ENCODE measurements around the gene AKAIN1.

AKAIN1 gene, protein sequence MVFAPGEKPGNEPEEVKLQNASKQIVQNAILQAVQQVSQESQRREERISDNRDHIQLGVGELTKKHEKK

GRCh38 chr18:5197032-5197434, at the start of gene AKAIN1:
AKAIN1 (minus strand) TSS chr18:5197257; CDS start chr18:5197053, 204 bp downstream.
- DNase-seq, result no peak

DNA sequence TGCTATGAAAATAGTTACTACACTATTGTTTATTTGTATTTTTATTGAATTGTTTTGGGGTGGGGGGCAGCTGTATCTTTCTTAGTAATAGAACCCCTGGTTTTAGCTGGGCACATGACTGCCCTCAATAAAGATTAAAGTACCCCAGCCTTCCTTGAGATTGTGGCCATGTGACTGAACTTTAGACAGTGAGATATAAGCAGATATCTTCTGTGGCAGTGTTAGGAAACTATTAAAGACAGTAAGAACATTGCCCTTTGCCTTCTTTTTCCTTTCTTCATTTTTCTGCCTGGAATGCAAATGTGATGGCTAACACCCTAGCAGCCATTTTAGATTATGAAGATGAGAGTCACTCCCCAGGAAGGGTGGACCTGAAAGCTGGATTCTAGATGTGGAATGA, 47.9 kb upstream of the AKAIN1 start:
- no peak for DNase-seq

DNA sequence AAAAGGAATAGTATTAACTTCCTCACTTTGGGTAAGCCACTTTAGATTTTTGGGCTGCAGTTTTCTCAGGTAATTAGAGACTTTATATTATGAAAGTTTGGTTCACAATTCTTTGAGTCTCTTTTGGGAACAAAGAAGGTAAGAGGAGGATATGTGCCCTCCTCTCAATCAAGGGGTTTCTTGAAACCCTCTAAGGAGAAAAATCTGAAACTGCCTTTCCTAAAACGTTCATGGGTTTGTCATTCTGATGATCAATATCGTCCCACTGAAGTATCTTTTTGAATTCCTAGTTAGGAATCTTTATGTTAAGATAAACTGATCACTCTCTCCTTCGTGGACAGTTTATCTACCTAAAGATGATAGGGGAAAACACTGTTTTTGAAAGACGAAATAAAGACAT, 42.4 kb upstream of the AKAIN1 start:
- DNase-seq, result no peak

- DNase-seq, result peak in 1 of 2 experiments; percentile 50
Observed at GRCh38 chr18:5238371-5238976, 41.4 kb upstream of the AKAIN1 start.

- DNase-seq, result peak; percentile 84 to 95
Observed at GRCh38 chr18:5237723-5238370, 40.8 kb upstream of the AKAIN1 start.

GRCh38 chr18:5237083-5237722, 40.1 kb upstream of the AKAIN1 start:
- DNase-seq, result peak; percentile 69 to 75

GRCh38 chr18:5214583-5215351, 17.7 kb upstream of the AKAIN1 start:
- DNase-seq, result no peak

DNA sequence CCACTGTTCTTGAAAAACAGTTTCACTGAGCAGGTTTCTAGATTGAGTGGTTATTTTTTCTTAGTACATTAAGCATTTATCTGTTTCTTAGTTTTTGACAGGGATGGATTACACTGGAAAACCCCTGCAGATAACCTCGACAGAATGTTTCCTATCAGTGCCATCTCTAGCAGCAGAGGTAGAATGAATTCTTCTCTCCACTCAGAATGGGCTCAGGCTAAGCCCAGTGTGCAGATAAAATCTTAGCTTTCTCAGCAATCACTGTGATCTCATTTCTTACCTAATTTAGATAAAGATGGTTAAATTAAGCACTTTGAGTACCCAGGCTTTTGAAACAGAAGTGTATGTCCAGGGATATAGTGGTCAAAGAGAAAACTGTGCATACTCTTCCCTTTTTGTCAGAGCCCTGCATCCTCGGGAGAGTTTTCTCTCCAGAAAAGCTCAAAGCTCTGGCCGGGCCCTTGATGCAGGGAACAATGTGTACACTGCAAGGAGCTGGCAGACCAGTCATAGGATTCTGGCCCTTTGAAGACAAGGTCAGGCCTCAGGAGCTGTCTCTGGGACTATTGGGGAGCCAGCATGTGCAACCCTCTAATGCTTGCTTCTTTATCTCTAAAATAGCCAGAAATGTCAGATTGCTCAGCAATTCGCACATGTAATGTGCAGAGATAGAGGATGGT, 10.6 kb upstream of the AKAIN1 start:
- DNase-seq, result no peak

DNA sequence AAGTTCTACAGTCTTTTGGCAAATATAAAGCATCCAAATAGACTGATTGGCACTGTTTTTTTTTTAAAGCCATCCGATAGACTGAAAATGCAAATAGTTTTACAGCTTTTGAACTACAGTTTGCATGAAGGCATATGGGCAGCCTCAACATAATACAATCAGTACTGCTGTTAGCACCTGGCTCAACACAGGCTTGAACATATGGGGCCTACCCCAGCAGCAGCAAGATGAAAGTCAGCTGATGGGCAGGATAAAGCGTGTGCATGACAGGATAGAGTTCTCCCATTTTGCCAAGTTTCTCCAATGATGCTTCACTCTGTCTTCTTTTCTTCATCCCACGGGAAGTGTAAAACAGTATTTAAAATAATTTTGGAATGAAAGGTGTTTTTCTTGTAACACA, 1.3 kb upstream of the AKAIN1 start:
- DNase-seq, result peak in 1 of 2 experiments; percentile 29

- no peak for DNase-seq
Observed at GRCh38 chr18:5197461-5197860, 404 bp upstream of the AKAIN1 start.

- no peak for DNase-seq
Observed at GRCh38 chr18:5196253-5197031, 615 bp downstream of the AKAIN1 start.

- no peak for DNase-seq
Observed at GRCh38 chr18:5195656-5196055, 1.4 kb downstream of the AKAIN1 start.

GRCh38 chr18:5180254-5180653, 16.8 kb downstream of the AKAIN1 start:
- peak; percentile 4 to 38 for DNase-seq

GRCh38 chr18:5178519-5178918, 18.5 kb downstream of the AKAIN1 start:
- DNase-seq, result no peak

DNA sequence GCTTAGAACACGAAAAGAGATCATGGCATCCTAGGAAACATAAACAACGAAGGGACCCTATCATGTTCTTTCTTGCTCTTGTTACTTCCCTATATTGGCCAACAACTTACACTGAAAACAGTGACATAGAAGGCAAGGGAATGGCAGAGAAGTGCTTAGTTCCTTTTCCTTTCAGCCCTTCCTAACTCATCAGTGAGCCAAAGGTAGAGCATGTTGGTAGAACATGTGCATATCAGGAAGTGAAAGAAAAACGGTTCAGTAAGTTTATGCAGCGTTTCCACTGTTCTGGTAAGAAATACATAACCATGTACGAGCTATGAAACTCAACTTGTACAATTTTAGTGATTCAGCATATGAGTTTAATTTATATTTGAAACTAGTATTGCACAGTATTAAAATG, 21.7 kb downstream of the AKAIN1 start:
- no peak for DNase-seq

DNA sequence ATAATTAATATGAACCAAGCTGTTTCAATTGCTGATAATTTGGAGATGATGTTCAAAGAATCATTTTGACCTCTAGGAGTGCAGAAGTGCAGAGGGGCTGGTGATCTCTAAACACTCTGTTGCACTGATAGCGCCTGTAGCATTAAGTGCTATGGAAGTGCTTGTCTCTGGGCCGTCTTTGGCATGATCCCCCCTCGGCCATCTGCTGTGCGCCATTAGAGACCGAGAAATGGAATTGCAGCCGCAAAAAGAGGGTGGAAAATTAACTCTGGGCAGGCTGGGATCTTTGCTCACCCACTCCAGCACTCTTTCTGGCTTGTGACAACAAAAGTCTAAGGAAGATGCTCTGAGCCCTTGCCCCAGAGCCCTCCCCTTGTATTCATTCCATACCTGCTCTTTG, 23.4 kb downstream of the AKAIN1 start:
- DNase-seq, result no peak

DNA sequence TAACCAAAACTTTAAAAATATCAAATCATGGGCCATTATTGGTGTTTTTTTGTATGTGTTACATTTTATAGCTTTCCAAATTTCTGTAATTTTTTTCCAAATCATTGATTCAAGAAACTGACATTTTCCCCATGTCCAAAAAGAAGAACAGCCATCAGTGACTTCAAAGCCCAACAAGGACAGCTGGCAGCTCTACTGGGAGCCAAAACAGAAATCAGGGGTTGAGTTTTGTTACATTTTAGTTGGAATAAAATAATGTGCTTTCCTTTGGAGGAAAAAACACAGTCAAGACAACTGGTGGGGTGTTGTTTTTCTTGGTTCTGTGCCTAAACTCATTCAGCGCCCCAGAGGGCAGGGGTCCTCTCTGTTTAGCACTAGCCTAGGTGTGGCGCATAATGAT, 23.8 kb downstream of the AKAIN1 start:
- DNase-seq, result no peak

DNA sequence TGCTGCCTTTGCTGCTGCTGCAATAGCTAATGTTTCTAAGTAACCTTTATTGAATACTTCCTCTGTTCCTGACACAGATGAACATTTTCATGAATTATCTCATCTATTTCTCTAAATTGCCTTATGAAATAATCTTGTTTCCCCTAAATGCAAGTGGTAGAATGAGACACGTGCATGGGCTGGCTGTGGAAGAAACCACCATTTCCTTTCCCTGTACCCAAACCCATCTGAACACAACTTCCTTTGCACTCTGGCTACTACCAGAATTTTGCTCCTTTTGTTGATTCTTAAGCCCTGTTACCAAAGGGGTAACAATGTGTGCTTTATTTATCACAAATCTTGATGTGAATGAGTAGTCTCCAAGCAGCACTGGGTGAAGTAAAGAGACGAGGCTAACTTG, 29.2 kb downstream of the AKAIN1 start:
- DNase-seq, result no peak

GRCh38 chr18:5166606-5167280, 30.3 kb downstream of the AKAIN1 start:
- no peak for DNase-seq

DNA sequence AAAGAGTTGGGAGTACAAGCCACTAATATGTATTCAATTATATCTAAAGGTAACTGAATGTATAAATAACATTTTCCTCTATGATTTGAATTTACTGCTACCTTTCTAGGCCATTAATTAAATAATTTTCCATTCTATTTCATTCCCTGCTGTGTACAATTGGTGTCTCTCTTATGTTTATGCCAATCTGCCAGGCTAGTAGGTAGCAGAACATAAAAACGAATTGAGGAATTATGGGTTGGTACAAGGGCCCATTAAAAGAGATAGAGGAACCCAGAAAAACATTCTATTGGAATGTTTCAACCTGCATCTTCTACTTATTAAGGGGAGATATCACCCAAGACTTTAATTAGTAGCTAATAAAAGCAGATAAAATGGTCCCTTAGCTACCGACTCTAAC, 32.2 kb downstream of the AKAIN1 start:
- DNase-seq, result no peak

- no peak for DNase-seq
Observed at GRCh38 chr18:5162111-5162510, 34.9 kb downstream of the AKAIN1 start.
